Astrocyte of the spinal cord (primary cell): Measurements from ENCODE around the gene EEF1A1.
A peak's percentile ranks its signal among the peaks of the same experiment; 100 is the strongest.
"Not testable (repeated sequence)": the region's sequence is repeated elsewhere in the genome, so short reads cannot be mapped to it uniquely, and the experiment has no call there.

Source experiments
- DNase-seq: peaks from one replicate; pipeline ENCODE4 v3.0.0; 2011; ENCODE audit warnings: low read depth, low spot score
- H3K4me3 ChIP-seq: 2 replicates; pipeline ENCODE4 v1.5.1; 2011; ENCODE audit warnings: low read depth, mild to moderate bottlenecking, low read length, moderate library complexity
- in situ Hi-C: cut with HindIII; loops from 2 replicates; pipeline ENCODE4 v1.10.0; 2017; ENCODE audit warnings: low sequenced_read_pairs
- TF ChIP-seq, protein P1 (sequence below): IDR thresholded peaks from 2 replicates; pipeline ENCODE4 v1.5.1; 2012; ENCODE audit warnings: low read depth, mild to moderate bottlenecking, low read length, inconsistent platforms

The EEF1A1 gene

DNA sequence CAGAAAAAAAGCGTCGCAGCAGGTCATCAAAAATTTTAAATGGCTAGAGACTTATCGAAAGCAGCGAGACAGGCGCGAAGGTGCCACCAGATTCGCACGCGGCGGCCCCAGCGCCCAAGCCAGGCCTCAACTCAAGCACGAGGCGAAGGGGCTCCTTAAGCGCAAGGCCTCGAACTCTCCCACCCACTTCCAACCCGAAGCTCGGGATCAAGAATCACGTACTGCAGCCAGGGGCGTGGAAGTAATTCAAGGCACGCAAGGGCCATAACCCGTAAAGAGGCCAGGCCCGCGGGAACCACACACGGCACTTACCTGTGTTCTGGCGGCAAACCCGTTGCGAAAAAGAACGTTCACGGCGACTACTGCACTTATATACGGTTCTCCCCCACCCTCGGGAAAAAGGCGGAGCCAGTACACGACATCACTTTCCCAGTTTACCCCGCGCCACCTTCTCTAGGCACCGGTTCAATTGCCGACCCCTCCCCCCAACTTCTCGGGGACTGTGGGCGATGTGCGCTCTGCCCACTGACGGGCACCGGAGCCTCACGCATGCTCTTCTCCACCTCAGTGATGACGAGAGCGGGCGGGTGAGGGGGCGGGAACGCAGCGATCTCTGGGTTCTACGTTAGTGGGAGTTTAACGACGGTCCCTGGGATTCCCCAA lies at the start of gene EEF1A1:
Gene EEF1A1 (minus strand): TSS at position 345 of the 663 bp plus-strand sequence. CDS start 1,006 bp downstream, outside the sequence.
- DNase-seq = peak; percentile 100
- TF ChIP-seq, protein P1, sequence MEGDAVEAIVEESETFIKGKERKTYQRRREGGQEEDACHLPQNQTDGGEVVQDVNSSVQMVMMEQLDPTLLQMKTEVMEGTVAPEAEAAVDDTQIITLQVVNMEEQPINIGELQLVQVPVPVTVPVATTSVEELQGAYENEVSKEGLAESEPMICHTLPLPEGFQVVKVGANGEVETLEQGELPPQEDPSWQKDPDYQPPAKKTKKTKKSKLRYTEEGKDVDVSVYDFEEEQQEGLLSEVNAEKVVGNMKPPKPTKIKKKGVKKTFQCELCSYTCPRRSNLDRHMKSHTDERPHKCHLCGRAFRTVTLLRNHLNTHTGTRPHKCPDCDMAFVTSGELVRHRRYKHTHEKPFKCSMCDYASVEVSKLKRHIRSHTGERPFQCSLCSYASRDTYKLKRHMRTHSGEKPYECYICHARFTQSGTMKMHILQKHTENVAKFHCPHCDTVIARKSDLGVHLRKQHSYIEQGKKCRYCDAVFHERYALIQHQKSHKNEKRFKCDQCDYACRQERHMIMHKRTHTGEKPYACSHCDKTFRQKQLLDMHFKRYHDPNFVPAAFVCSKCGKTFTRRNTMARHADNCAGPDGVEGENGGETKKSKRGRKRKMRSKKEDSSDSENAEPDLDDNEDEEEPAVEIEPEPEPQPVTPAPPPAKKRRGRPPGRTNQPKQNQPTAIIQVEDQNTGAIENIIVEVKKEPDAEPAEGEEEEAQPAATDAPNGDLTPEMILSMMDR = no peak
- in situ Hi-C loops = no loop called here

DNA sequence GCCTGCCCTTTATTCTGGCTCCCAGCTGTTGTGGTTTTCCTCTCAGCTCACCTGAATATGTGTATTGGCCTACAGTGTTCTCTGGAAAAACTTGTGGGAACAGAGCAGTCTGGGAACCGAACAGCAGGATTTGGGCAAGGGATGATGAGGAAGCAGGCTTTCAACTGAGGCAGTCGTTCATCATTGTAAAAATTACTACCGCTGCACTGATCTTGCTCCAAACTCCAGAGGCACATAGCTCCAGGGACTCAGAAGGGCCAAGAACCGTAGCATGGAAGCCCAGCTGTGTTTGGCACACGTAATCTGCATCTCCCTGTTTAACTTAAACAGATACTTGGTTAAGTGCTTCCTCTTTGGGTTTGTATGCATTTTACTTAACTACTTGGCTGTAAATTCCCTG lies 48.3 kb upstream of the EEF1A1 start:
- DNase-seq = no peak
- H3K4me3 ChIP-seq = no peak overlapping the region
- TF ChIP-seq, protein P1 = no peak
- in situ Hi-C loops = no loop called here

More for the DNA sequence above, at the start of gene EEF1A1:
- H3K4me3 ChIP-seq = peak within 1 kb of the TSS; percentile 100

DNA sequence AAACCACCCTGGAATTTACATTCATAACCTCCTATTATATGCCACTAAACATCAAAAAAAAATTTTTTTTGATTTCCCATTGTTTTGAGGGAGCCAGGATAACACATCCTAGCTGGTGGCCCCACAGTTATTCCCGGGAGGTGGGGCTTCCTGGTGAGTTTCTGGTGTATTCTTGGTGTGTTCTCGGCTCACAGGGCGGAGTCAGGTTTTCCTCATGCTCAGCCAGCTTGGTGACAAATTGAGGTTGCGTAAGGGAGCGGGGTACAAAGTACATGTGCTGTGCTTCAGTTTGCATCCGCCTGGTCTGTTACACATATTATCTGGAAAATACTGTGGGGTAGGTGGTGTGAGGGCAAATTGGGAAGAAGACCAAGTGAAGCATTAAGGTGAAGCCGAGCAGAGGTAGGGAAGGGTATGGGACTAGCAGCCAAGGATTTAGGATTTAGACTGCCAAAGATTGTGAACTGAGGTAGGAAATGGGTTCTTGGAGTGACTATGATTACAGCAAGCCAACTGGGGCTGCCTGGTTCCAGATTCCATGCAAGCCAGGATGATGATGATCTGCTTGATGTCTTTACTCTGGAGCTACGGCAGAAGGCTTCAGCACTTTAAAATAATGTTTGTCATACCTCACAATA lies 46.2 kb upstream of the EEF1A1 start:
- DNase-seq = no peak
- TF ChIP-seq, protein P1 = no peak
- in situ Hi-C loops = no loop called here
- no peak overlapping the region for H3K4me3 ChIP-seq

DNA sequence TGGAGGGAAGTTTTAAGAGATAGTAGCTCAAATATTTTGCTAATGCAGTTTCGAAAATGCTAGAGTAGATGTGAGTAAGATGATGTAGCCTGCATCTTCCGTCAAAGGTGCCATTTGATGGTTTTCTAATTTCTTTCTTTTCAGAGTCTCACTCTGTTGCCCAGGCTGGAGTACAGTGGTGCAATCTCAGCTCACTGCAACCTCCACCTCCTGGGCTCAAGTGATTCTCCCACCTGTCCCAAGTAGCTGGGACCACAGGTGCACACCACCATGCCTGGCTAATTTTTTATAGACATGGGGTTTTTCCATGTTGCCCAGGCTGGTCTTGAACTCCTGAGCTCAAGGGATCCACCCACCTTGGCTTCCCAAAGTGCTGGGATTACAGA lies 45.6 kb upstream of the EEF1A1 start:
- H3K4me3 ChIP-seq, DNase-seq, in situ Hi-C loops: not testable (repeated sequence)

DNA sequence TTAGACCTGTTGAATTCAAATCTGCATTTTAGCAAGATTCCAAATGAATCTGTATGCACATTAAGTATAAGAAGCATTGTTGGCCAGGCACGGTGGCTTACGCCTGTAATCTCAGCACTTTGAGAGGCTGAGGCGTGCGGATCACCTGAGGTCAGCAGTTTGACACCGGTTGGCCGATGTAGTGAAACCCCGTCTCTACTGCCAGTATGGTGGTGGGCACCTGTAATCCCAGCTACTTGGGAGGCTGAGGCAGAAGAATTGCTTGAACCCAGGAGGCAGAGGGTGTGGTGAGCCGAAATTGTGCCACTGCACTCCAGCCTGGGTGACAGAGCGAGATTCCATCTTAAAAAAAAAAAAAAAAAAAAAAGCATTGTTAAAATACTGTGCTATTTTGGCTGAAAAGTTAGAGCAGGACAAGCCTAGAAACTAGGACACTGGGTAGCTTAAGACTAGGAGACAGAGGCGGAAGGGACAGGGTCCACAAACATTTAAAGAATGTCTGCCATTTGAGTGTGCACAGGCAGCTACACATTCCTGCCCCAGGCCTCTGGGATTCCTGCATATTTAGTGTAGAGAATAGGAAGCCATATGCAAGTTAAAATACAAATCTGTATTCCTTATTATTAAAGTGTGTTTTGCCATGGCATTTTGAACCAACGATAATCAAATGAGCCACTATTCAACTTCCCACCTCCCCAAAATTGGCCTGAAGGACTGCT lies 45.1 kb upstream of the EEF1A1 start:
- TF ChIP-seq, protein P1 = no peak
- no peak for DNase-seq
- H3K4me3 ChIP-seq = no peak overlapping the region
- in situ Hi-C loops = no loop called here

DNA sequence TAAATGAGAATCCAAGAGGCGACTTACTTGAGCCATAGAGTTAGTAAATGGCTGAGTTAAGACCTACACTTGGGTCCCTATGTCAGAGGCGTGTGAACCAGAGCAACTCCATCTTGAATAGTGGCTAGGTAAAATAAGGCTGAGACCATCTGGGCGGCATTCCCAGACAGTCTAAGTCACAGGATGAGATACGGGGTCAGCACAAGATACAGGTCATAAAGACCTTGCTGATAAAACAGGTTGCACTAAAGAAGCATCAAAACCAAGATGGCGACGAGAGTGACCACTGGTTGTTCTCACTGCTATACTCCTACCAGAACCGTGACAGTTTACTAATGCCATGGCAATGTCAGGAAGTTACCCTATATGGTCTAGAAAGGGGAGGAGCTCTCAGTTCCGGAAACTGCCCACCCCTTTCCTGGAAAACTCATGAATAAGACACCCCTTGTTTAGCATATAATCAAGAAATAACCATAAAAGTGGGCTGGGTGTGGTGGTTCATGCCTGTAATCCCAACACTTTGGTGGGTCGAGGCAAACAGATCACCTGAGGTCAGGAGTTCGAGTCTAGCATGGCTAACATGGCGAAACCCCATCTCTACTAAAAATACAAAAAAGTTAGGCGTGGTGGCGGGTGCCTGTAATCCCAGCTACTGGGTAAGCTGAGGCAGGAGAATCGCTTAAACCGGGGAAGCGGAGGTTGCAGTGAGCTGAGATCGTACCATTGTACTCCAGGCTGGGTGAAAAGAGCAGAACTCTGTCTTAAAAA lies 43.9 kb upstream of the EEF1A1 start:
- DNase-seq = no peak
- in situ Hi-C loops = no loop called here
- TF ChIP-seq, protein P1 = no peak
- H3K4me3 ChIP-seq = no peak overlapping the region
